K562 (cell line): Measurements from ENCODE around the gene PRELID2. TPM values are rescaled to one million over a fixed set of nuclear protein-coding genes. Genes with fewer than 3 reads are reported as not detected.

Experiments
- ATAC-seq: fragments of 200-7000 bp; cut with Tn5 transposase; 3 replicates; pipeline ENCODE4 v1.9.1; 2020; ENCODE audit warnings: moderate library complexity
- BruUV-seq: library from RNA; stranded (reverse); fragments of 400-500 nt; replicated peaks from 2 replicates; lab custom pipeline; 2021; lab: Mats Ljungman, UMichigan
- CTCF ChIA-PET: fragments of 300-600 bp; formaldehyde crosslinking; extraction: SDS; loops from one replicate; lab custom pipeline; 2021; ENCODE audit warnings: low intra/inter-chr PET ratio; lab: Yijun Ruan, JAX
- POLR2A ChIA-PET: fragments of 300-600, 350-650 bp; sonication (Branson Sonifier 250); formaldehyde crosslinking; extraction: SDS; loops from one replicate; lab custom pipeline; 2021; ENCODE audit warnings: antibody characterized with exemption, inconsistent platforms; lab: Yijun Ruan, JAX
- DNase-seq, 4 experiments: peaks; one replicate each; pipeline versions ENCODE4 v3.0.0 to v3.0.0-alpha.2; 2011 to 2018; ENCODE audit warnings: low spot score in 3 of 4, mixed read lengths in 3 of 4; ENCODE audit errors: extremely low read depth in 1 of 4
- FAIRE-seq: peaks from 2 replicates; lab custom pipeline; 2011; peaks lifted over from hg19 to GRCh38; lab: Jason Lieb, UNC
- H2AFZ ChIP-seq: 2 replicates; pipeline ENCODE4 v1.6.0; 2011; ENCODE audit warnings: low read depth, low read length, control low read depth, inconsistent platforms
- H3K27ac ChIP-seq: fragments of 200-600 bp; 3 replicates; pipeline ENCODE4 v1.8.0; 2011; ENCODE audit warnings: low read depth, mild to moderate bottlenecking, control low read depth, inconsistent platforms, low read length, moderate library complexity, mixed read lengths; ENCODE audit errors: extremely low read depth
- H3K27me3 ChIP-seq, 2 experiments: fragments of 300-600 bp in 1 of 2; 2 replicates in 1 of 2; 3 replicates in 1 of 2; pipeline versions ENCODE4 v1.6.0 to v1.8.0; 2011; ENCODE audit warnings: inconsistent platforms in 2 of 2, low read length in 2 of 2, mild to moderate bottlenecking in 1 of 2, mixed read lengths in 1 of 2, moderate library complexity in 1 of 2; ENCODE audit not compliant: control insufficient read depth in 2 of 2, insufficient read depth in 2 of 2
- H3K36me3 ChIP-seq: fragments of 300-600 bp; 3 replicates; pipeline ENCODE4 v1.8.0; 2011; ENCODE audit warnings: mild to moderate bottlenecking, low read length, inconsistent platforms; ENCODE audit not compliant: control insufficient read depth, insufficient read depth
- H3K4me1 ChIP-seq, 2 experiments: fragments of 200-600 bp in 1 of 2; replicated peaks in 1 of 2; 2 replicates in 1 of 2; 3 replicates in 1 of 2; pipeline versions ENCODE4 v1.5.1 to v1.8.0; 2011; ENCODE audit warnings: inconsistent platforms in 2 of 2, low read length in 2 of 2, mild to moderate bottlenecking in 1 of 2, mixed read lengths in 1 of 2, moderate library complexity in 1 of 2; ENCODE audit not compliant: control insufficient read depth in 2 of 2, insufficient read depth in 2 of 2
- H3K4me2 ChIP-seq: 2 replicates; pipeline ENCODE4 v1.6.1; 2011; ENCODE audit warnings: low read length, control low read depth, inconsistent platforms, mixed read lengths; ENCODE audit not compliant: insufficient read depth
- H3K4me3 ChIP-seq: fragments of 200-600 bp; sonication (generic), shearing (Covaris generic); 2 replicates; pipeline ENCODE4 v1.5.1; 2016; ENCODE audit warnings: control low read depth, inconsistent platforms
- H3K79me2 ChIP-seq: fragments of 200-600 bp; 3 replicates; pipeline ENCODE4 v1.8.0; 2011; ENCODE audit warnings: low read length, inconsistent platforms; ENCODE audit not compliant: control insufficient read depth, insufficient read depth
- H3K9ac ChIP-seq, 2 experiments: 2 replicates each; pipeline versions ENCODE4 v1.6.0 to v1.6.1; 2011; ENCODE audit warnings: low read depth in 2 of 2, low read length in 2 of 2, control low read depth in 1 of 2, inconsistent platforms in 1 of 2, mild to moderate bottlenecking in 1 of 2, mixed read lengths in 1 of 2; ENCODE audit not compliant: insufficient read depth in 1 of 2
- H3K9me1 ChIP-seq: one replicate; pipeline ENCODE4 v1.6.0; 2011; ENCODE audit warnings: inconsistent platforms, mild to moderate bottlenecking, low read length, moderate library complexity; ENCODE audit not compliant: control insufficient read depth, insufficient read depth
- H3K9me3 ChIP-seq: replicated peaks from 2 replicates; pipeline ENCODE4 v1.5.1; 2011; ENCODE audit warnings: low read depth, low read length, inconsistent platforms; ENCODE audit not compliant: control insufficient read depth, insufficient read depth
- H4K20me1 ChIP-seq: replicated peaks from 2 replicates; pipeline ENCODE4 v1.6.1; 2011; ENCODE audit warnings: low read length, inconsistent platforms, mixed read lengths; ENCODE audit not compliant: control insufficient read depth, insufficient read depth
- BRD4 ChIP-seq: fragments of 200-600 bp; sonication (generic); IDR thresholded peaks from 2 replicates; pipeline ENCODE4 v1.6.1; 2017; ENCODE audit warnings: inconsistent platforms
- CBFA2T3 ChIP-seq: fragments of 450-650 bp; IDR thresholded peaks from 2 replicates; pipeline ENCODE4 v1.6.1; 2017
- PURB ChIP-seq: sonication (generic); formaldehyde crosslinking; IDR thresholded peaks from 2 replicates; pipeline ENCODE4 v1.9.0; 2021; ENCODE audit warnings: low read depth, mild to moderate bottlenecking, missing genetic modification reagents
- WGBS: fragments of 100-300 bp; shearing (Covaris generic); methylation state at CpG from one replicate; pipeline ENCODE4 v1.1.6; 2016; ENCODE audit warnings: low coverage, mixed read lengths; ENCODE audit not compliant: insufficient coverage; ENCODE audit errors: missing lambda C conversion rate; 5-methylcytosine and 5-hydroxymethylcytosine counted together
- in situ Hi-C: fragments of 300-500 bp; cut with MboI; formaldehyde crosslinking; loops from 4 replicates; pipeline ENCODE4 v1.15.0; 2018; ENCODE audit warnings: inconsistent platforms, mixed read lengths
- intact Hi-C: fragments of 100-400 bp; cut with micrococcal nuclease; formaldehyde crosslinking; loops from 2 replicates; pipeline ENCODE4 v1.14.2; 2022
- polyA plus RNA-seq, 8 experiments: library from polyadenylated mRNA; depleted of rRNA in 4 of 8; stranded (reverse) in 5 of 8; unstranded in 3 of 8; fragments of >200 nt; fragmentation: Nextera tagmentation in 2 of 8; fragmentation: Illumina TruSeq in 1 of 8; extraction: Ambion mirVana in 2 of 8; extraction: Trizol in 1 of 8; gene quantifications; 2 replicates each; pipeline versions ENCODE4 v1.2.1 to v1.2.3, GENCODE V29; 2011 to 2014; ENCODE audit warnings: inconsistent platforms in 1 of 8, missing spikeins in 1 of 8
- total RNA-seq, 7 experiments: library from RNA; depleted of rRNA in 6 of 7; stranded (reverse); fragments of >200 nt in 6 of 7; fragmentation: Illumina TruSeq in 2 of 7; extraction: Trizol in 2 of 7; gene quantifications; 2 replicates each; pipeline versions ENCODE4 v1.2.1 to v1.2.3, GENCODE V29; 2011 to 2021; ENCODE audit warnings: low replicate concordance in 1 of 7
- TF ChIP-seq, protein P1 (sequence below): fragments of 450-650 bp; formaldehyde crosslinking; conservative IDR thresholded peaks from 2 replicates; pipeline ENCODE4 v1.4.0; 2022; ENCODE audit warnings: mild to moderate bottlenecking, missing genetic modification characterization

The PRELID2 gene
- total and polyA plus RNA-seq, 9 of the 15 experiments (the other 6 are each of a cell fraction or from before 2014, with no cell fraction given): 6.4 to 68.2 (median 28.8) TPM

DNA sequence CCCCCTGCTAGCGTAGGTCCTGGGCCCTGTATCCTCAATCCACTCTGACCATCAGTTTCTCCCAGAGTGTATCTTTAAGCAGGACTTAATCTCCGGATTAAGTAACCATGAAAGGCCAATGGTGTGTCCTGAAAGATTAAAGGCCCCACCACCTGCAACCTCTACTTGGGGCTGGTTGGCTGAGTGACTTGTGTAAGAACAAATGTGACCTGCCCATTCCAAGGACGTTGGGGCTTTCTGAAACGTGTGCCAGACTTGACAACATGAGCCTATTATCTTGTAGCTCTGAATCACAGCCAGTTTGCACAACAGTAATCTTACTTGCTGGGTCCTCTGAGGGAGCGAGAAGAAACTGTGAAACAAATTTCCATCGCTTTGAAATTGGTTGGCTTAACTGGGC, 3.1 kb upstream of the PRELID2 start:
- intact Hi-C loops: no loop called here
- CTCF ChIA-PET: no interaction called here
- H3K79me2 ChIP-seq: peaks cover 18% of the 10 kb centered on the region
- H2AFZ ChIP-seq: peak overlapping the region; percentile 71
- no peak overlapping the region for H3K4me2 ChIP-seq
- no peaks in the 10 kb centered on the region for H3K9me3 ChIP-seq
- POLR2A ChIA-PET: interaction anchor here (1.0 to 1.8 kb wide), 2 partner anchors 16 to 17 kb away, joined by 5 to 6 read pairs; no protein-coding TSS in a partner anchor
- no peak overlapping the region for H3K27ac ChIP-seq
- no peak overlapping the region for H3K9ac ChIP-seq
- peak; percentile 11 for FAIRE-seq
- no peaks in the 10 kb centered on the region for H3K27me3 ChIP-seq
- H3K4me1 ChIP-seq: peaks cover 14 to 27% of the 10 kb centered on the region in 2 experiments
- no TSS peak for BruUV-seq
- TF ChIP-seq BRD4 (no peak), PURB (no peak), CBFA2T3 (0 out of 2 replicates have a peak, but pooled peaks have one; percentile 11)
- TF ChIP-seq, protein P1, sequence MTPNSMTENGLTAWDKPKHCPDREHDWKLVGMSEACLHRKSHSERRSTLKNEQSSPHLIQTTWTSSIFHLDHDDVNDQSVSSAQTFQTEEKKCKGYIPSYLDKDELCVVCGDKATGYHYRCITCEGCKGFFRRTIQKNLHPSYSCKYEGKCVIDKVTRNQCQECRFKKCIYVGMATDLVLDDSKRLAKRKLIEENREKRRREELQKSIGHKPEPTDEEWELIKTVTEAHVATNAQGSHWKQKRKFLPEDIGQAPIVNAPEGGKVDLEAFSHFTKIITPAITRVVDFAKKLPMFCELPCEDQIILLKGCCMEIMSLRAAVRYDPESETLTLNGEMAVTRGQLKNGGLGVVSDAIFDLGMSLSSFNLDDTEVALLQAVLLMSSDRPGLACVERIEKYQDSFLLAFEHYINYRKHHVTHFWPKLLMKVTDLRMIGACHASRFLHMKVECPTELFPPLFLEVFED (CRISPR knock-in tag): no peak
- TF ChIP-seq, all 486 proteins: peak for 1
- Histone ChIP-seq H4K20me1 (no peaks in the 10 kb centered on the region), H3K9me1 (no peaks in the 10 kb centered on the region), H3K36me3 (no peaks in the 10 kb centered on the region), H3K4me3 (no peak overlapping the region)
- DNase-seq (peak in 1 of 4 experiments; percentile 34), ATAC-seq (no peak)
- 42% methylated on average over 6 of the region's 6 CpGs for WGBS
- in situ Hi-C loops: loop anchor here (10.0 kb wide), 1 partner anchor 367 kb away; the partner anchor contains the start of gene RBM27
